AG08396 (cell line): Measurements from ENCODE around the gene BTBD9.

ENCODE experiments used
- DNase-seq: peaks from one replicate; pipeline ENCODE4 v3.0.0; 2012; ENCODE audit warnings: low spot score, mixed read lengths

Gene BTBD9

GRCh38 chr6:38176797-38177751 lies 462.7 kb downstream of the BTBD9 start:
- no peak for DNase-seq

GRCh38 chr6:38175786-38176185 lies 463.9 kb downstream of the BTBD9 start:
- no peak for DNase-seq

GRCh38 chr6:38174806-38175495 lies 464.8 kb downstream of the BTBD9 start:
- no peak for DNase-seq

DNA sequence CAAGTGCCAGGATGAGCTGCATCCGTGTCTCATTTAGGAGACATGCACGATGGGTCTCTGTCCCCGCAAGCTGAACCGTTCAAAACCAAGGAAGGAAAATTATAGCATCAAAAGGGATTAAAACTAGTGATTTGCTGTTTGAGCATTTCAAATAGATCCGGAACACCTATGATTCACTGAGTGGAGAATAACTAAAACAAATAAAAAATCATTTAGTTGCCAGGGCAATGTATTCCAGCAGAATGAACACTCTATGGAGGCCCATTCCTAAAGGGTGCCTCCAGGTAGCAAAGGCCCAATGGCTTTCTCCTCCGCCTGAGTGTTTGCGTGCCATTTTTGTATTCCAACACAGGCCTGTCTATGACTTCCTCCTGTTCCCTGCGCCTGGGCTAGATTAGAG lies 465.4 kb downstream of the BTBD9 start:
- no peak for DNase-seq

- no peak for DNase-seq
Observed at GRCh38 chr6:38173909-38174308, 465.8 kb downstream of the BTBD9 start.

DNA sequence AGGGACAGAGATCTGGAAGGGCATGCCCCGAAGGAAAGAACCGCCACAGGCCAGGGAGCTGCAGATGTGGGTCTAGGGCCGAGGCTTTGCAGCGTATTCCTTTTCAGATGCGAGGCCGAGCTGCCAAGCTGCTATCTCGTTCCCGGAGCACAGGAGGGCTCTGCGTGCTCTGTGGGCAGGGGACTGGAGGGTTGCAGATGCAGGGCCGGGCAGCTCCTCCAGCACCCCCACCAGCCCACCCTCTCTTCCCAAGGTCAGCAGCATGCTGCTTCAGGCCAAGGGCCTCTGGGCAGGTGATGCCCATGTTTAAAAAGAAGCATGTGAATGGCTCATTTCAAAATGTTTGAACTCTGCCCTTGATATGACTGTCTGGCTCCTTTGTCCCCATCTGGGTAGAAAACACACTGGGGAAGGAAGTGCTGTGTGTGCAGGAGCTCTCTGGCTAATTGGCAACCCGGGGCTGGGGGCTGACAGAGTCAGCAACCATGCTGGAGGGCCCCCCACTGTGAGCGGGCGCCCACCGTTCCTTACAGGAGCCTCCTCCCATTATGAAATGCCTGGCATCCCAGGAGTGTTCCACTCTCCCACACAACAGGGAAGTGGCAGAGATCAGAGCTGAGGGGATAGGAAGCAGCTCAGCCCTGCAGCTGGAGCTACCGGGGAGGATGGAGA lies 466.9 kb downstream of the BTBD9 start:
- no peak for DNase-seq

GRCh38 chr6:38171997-38172738 lies 467.6 kb downstream of the BTBD9 start:
- DNase-seq, result no peak

- DNase-seq, result no peak
Observed at GRCh38 chr6:38170666-38171355, 468.9 kb downstream of the BTBD9 start.

DNA sequence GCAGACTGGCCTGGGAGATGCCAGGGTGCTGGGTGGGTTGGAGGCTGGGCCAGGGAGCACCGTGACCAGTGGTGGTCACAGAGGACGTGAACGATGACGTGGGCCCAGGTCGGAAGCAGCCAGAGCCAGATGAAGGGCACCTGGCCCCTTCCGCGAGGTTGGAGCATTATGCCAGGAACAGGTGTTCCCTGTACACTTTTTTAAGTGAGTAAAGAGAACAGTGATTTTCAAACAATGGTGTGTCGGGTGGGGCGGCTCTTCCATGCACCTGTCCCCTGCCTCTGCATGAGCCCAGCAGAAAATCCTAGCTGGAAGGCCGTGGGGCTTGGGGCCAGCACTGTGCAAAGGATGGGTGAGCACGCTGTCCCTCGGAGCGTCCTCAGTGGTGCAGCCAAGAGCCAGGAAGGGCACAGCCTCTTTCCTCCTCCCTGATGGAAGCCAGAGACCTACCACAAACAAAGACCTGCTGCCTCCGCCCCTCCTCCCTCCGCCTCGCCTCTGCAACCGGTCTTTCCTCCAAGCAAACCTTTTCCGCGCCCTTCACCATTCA lies 469.7 kb downstream of the BTBD9 start:
- no peak for DNase-seq

GRCh38 chr6:38169221-38169976 lies 470.3 kb downstream of the BTBD9 start:
- DNase-seq, result no peak

DNA sequence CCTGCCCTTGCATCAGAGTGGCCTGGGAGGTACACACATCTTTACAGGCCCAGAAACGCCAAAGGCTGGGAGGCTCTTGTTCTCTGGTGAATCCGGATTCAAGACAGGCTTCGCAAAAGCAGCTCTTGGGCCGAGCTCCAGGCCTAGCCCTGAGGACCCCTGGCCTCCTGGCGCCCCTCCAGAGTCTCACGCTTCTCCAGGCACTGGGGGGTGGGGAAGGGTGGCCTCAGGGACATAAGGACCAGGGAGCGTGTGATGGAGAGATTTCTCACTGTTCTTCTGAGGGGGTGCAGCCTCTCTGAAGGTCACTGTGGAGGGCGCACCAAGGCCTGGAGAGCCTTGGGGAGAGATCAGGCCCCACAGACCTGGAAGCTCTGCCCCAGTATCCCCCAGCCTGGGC lies 471.0 kb downstream of the BTBD9 start:
- no peak for DNase-seq

DNA sequence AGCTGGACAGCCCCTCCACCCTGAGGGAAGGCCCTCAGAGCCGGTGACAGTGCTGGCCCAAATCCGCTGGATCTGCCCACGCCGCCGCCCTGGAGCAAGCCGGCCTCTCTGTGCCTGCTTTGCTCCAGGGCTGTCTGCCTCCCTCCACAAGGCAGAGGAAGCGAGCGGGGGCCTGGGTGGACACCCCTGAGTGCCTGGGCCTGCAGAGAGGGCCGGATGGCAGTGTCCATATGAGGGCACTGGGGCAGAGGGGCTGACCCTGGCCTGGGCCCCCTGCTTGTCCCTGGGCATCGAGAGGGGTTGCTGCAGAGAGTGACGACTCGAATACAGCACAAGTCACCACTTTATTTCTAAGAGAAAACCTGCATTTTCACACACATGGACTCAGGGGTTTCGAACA lies 471.6 kb downstream of the BTBD9 start:
- no peak for DNase-seq

GRCh38 chr6:38167598-38167997 lies 472.1 kb downstream of the BTBD9 start:
- DNase-seq, result no peak

DNA sequence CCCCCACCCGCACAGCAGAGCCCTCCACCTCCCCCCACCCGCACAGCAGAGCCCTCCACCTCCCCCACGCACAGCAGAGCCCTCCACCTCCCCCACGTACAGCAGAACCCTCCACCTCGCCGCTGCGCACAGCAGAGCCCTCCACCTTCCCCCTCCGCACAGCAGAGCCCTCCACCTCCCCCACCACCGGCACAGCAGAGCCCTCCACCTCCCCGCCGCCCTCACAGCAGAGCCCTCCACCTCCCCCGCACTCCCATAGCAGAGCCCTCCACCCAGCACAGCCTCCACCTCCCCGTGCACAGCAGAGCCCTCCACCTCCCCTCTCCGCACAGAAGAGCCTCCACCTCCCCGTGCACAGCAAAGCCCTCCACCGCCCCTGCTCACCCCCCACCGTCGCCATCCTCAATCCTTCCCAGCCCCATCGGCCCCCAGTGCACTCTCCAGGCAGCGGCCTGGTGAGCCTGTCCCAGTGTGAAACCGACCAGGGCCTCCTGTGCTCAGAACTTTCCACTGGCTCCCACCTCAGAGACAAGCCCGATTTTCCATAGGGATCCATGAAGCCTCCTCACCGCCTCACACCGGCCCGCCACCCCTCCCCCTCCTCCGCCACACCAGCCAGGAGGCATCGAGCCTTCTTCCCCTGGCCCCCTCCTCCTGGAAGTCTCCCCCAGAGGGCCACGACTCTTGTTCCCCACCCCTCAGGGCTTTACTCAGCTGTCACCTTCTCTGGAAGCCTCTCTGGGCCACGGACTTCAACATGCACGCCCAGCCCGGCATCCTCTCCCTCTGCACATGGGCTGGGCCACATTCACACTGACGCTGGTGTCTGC lies 473.1 kb downstream of the BTBD9 start:
- no peak for DNase-seq

DNA sequence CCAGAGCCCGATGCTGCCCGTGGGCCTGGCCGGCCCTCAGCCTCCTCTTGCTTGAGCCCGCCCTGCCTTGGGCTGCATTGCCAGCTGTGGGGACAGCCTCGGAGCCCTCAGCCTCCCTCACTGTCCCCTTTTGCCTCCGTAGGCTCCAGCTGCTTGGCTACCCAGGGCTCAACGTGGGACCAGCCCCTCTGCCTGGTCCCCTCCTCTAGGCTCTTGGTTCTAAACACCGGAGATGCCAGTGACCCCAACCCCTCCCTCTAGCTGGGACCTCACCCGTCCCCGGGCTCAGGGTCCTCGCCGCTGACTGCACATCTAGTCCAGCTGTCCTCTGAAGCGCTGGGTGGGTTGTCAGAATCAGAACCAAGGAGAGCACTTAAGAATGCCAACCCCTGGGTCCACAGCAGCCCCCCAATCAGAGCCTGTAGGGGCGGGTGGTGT lies 475.0 kb downstream of the BTBD9 start:
- DNase-seq, result no peak

DNA sequence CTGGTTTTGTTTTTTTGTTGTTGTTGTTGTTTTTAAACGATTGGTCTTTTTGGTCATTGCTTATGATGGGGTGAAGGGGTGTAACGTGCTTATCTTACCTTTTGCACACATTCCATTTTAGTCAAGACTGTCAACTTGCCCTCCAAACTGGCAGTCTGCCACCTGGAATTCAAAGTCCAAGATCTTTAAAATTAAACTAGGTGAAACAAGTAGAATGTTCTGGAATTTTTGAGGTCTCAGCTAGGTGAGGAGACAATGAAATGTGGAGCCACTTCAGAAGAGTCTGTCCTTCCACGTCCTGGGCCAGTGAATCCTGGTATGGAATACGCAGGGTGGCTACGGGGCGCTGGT lies 475.6 kb downstream of the BTBD9 start:
- DNase-seq, result no peak

- DNase-seq, result no peak
Observed at GRCh38 chr6:38163186-38164130, 476.3 kb downstream of the BTBD9 start.

- DNase-seq, result no peak
Observed at GRCh38 chr6:38162493-38163185, 477.1 kb downstream of the BTBD9 start.
